Common myeloid progenitor, CD34-positive (primary cell): ENCODE data around the gene CNOT11.

Source experiments
- CTCF ChIA-PET: fragments of 350-600 bp; sonication (Branson Sonifier 250); formaldehyde crosslinking; loops from one replicate; lab custom pipeline; 2021; ENCODE audit warnings: antibody characterized with exemption; lab: Charles Lee
- POLR2A ChIA-PET: fragments of 350-600 bp; sonication (Branson Sonifier 250); formaldehyde crosslinking; loops from one replicate; lab custom pipeline; 2021; ENCODE audit warnings: antibody characterized with exemption; lab: Charles Lee
- DNase-seq, 3 donors: peaks; one replicate each; pipeline versions ENCODE4 v3.0.0 to v3.0.0-alpha.2; 2013
- H3K27ac ChIP-seq, 2 experiments: 1 replicate in 1 of 2; 2 replicates in 1 of 2; pipeline ENCODE4 v1.7.0; 2013; ENCODE audit warnings: inconsistent platforms in 2 of 2, low read length in 2 of 2, mild to moderate bottlenecking in 2 of 2, low read depth in 1 of 2, moderate library complexity in 1 of 2; ENCODE audit not compliant: severe bottlenecking in 2 of 2, insufficient read depth in 1 of 2, poor library complexity in 1 of 2
- H3K27me3 ChIP-seq, 5 experiments: replicated peaks in 2 of 5; 1 replicate in 3 of 5; 2 replicates in 2 of 5; pipeline versions ENCODE4 v1.6.1 to v1.7.0; 2013; ENCODE audit warnings: low read length in 4 of 5, mild to moderate bottlenecking in 2 of 5, moderate library complexity in 2 of 5, inconsistent platforms in 1 of 5; ENCODE audit not compliant: insufficient read depth in 5 of 5, control insufficient read depth in 4 of 5
- H3K36me3 ChIP-seq, 4 experiments: 1 replicate in 2 of 4; 2 replicates in 2 of 4; pipeline versions ENCODE4 v1.6.1 to v1.7.0; 2013; ENCODE audit warnings: low read length in 3 of 4, control low read depth in 1 of 4, mild to moderate bottlenecking in 1 of 4; ENCODE audit not compliant: control insufficient read depth in 4 of 4, insufficient read depth in 4 of 4
- H3K4me1 ChIP-seq, 4 experiments: 1 replicate in 3 of 4; 2 replicates in 1 of 4; pipeline versions ENCODE4 v1.6.1 to v1.7.1; 2013; ENCODE audit warnings: low read length in 3 of 4, mild to moderate bottlenecking in 3 of 4, control low read depth in 1 of 4, inconsistent platforms in 1 of 4, moderate library complexity in 1 of 4; ENCODE audit not compliant: control insufficient read depth in 4 of 4, insufficient read depth in 4 of 4; ENCODE audit errors: control extremely low read depth in 1 of 4
- H3K4me3 ChIP-seq, 7 experiments: 1 replicate in 4 of 7; 2 replicates in 3 of 7; pipeline versions ENCODE4 v1.5.1 to v1.7.0; 2013; ENCODE audit warnings: mild to moderate bottlenecking in 7 of 7, low read length in 6 of 7, moderate library complexity in 6 of 7, inconsistent platforms in 2 of 7, low read depth in 2 of 7, control low read depth in 1 of 7; ENCODE audit not compliant: insufficient read depth in 4 of 7, control insufficient read depth in 1 of 7; ENCODE audit errors: extremely low read depth in 1 of 7
- H3K9me3 ChIP-seq, 5 experiments: 1 replicate in 4 of 5; 2 replicates in 1 of 5; pipeline versions ENCODE4 v1.6.1 to v1.7.1; 2013; ENCODE audit warnings: low read length in 4 of 5, mild to moderate bottlenecking in 2 of 5, inconsistent platforms in 1 of 5, low read depth in 1 of 5, moderate library complexity in 1 of 5; ENCODE audit not compliant: control insufficient read depth in 4 of 5, insufficient read depth in 2 of 5; ENCODE audit errors: control extremely low read depth in 1 of 5
- WGBS: methylation state at CpG from one replicate; pipeline ENCODE4 v1.1.5; 2013; ENCODE audit not compliant: insufficient coverage; 5-methylcytosine and 5-hydroxymethylcytosine counted together

Gene CNOT11

GRCh38 chr2:101305492-101306078 lies 52.9 kb downstream of the CNOT11 start:
- peak overlapping the region in 5 of 7 experiments; percentile 73 to 91 (median 82) for H3K4me3 ChIP-seq
- no peaks in the 10 kb centered on the region for H3K27me3 ChIP-seq
- POLR2A ChIA-PET: no interaction called here
- no peak for DNase-seq
- WGBS: 100% methylated on average over 3 of the region's 7 CpGs
- CTCF ChIA-PET: no interaction called here
- H3K4me1 ChIP-seq: peaks cover 22 to 53% (median 50%) of the 10 kb centered on the region in 4 experiments
- no peaks in the 10 kb centered on the region for H3K9me3 ChIP-seq
- peaks cover 0 to 20% (median 7%) of the 10 kb centered on the region in 4 experiments for H3K36me3 ChIP-seq
- peak overlapping the region; percentile 19 to 86 for H3K27ac ChIP-seq

DNA sequence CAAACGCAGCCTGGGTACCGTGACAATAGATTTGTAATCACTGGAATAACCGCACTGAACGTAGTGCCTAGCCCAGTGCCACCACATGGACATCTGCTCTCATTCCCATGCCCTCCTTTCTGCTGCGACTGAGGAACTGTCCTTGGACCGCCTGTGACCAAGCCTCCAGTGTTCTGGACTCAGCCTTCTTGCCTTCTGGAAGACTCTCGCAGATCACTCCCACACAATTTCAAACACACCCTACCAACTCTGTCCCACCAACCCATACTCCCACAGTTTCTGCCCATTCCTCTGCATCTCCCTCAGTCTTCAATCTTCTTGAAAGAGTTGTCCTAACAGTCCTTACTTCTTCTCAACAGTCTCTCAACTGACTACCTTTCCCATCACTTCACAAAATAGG lies 53.7 kb downstream of the CNOT11 start:
- Histone ChIP-seq H3K4me1 (peaks cover 26 to 61% (median 54%) of the 10 kb centered on the region in 4 experiments), H3K36me3 (peaks cover 0 to 16% (median 7%) of the 10 kb centered on the region in 4 experiments), H3K27ac (peak overlapping the region; percentile 67 to 86), H3K9me3 (no peaks in the 10 kb centered on the region), H3K27me3 (no peaks in the 10 kb centered on the region), H3K4me3 (peak overlapping the region in 6 of 7 experiments; percentile 73 to 91 (median 84))
- 64% methylated on average over 4 of the region's 7 CpGs for WGBS
- POLR2A ChIA-PET: no interaction called here
- DNase-seq: no peak
- CTCF ChIA-PET: no interaction called here

DNA sequence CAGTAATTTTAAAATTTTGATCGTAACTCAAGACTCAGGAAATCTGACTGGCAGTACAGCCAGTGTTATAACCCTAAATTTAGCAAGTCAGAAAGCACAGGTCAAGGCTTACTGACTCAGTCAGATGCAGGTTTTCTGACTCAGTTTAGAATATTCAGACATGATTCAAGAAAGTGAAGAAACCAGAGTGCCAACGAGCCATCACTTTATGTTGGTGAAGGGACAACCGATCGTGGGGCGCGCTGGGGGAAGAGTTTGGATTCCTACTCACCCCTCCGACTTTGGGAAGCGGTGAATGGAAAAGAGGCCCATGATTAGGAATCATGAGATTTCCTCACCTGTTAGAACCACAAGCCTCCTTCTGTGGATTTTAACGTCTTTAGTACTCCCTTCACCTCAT lies 54.8 kb downstream of the CNOT11 start:
- peaks cover 0 to 15% (median 3%) of the 10 kb centered on the region in 4 experiments for H3K36me3 ChIP-seq
- ChIA-PET POLR2A (no interaction called here), CTCF (interaction anchor here (1.6 kb wide), 1 partner anchor 21 kb away, joined by 11 read pairs; no protein-coding TSS in a partner anchor)
- H3K27ac ChIP-seq: peak overlapping the region; percentile 67 to 86
- DNase-seq: no peak
- H3K4me3 ChIP-seq: peak overlapping the region; percentile 58 to 91 (median 82)
- H3K27me3 ChIP-seq: no peaks in the 10 kb centered on the region
- H3K4me1 ChIP-seq: peaks cover 27 to 71% (median 56%) of the 10 kb centered on the region in 4 experiments
- 47% methylated on average over 9 of the region's 9 CpGs for WGBS
- H3K9me3 ChIP-seq: no peaks in the 10 kb centered on the region

DNA sequence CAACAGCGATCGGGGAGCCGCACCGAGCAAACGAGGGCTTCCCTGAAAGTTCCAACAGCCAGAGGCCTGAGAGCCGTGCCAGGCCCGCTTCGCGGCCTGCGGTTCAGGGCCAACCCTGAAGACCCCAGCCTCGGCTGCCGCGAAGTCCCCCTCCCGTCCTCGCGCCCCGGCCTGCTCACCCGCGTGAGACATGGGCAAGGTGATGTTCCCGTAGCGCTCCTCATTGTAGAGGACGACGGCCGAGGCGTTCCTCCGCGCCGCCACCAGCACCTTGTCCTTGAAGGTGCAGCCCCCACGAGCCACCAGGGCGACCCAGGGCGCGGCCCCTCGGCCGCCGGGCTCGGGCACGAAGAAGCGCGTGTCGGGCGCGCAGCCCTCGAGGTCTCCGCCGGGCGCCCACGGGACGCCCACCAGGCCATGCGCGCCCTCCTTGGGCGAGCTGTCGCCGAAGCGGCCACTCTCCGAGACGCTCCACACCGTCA lies 55.3 kb downstream of the CNOT11 start:
- H3K4me1 ChIP-seq: peaks cover 27 to 71% (median 56%) of the 10 kb centered on the region in 4 experiments
- peaks cover 0 to 13% (median under 1%) of the 10 kb centered on the region in 4 experiments for H3K36me3 ChIP-seq
- H3K4me3 ChIP-seq: peak overlapping the region; percentile 58 to 91 (median 82)
- WGBS: 0% methylated on average over 57 of the region's 57 CpGs
- no peaks in the 10 kb centered on the region for H3K27me3 ChIP-seq
- DNase-seq: peak in 2 of 3 donors; percentile 41 to 61
- CTCF ChIA-PET: interaction anchor here (0.8 to 1.6 kb wide), 3 partner anchors 8 to 46 kb away, joined by 3 to 11 read pairs (median 4); no protein-coding TSS in a partner anchor
- no peaks in the 10 kb centered on the region for H3K9me3 ChIP-seq
- POLR2A ChIA-PET: interaction anchor here (1.0 to 1.5 kb wide), 4 partner anchors 21 to 56 kb away, joined by 4 to 14 read pairs (median 5); no protein-coding TSS in a partner anchor
- H3K27ac ChIP-seq: peak overlapping the region; percentile 67 to 86

- POLR2A ChIA-PET: interaction anchor here (1.0 to 1.5 kb wide), 4 partner anchors 20 to 57 kb away, joined by 4 to 14 read pairs (median 5); no protein-coding TSS in a partner anchor
- CTCF ChIA-PET: interaction anchor here (0.7 to 1.6 kb wide), 4 partner anchors 9 to 932 kb away, joined by 3 to 11 read pairs (median 4); no protein-coding TSS in a partner anchor
- peak; percentile 95 to 99 (median 99) for DNase-seq
- Histone ChIP-seq H3K27me3 (no peaks in the 10 kb centered on the region), H3K9me3 (no peaks in the 10 kb centered on the region), H3K36me3 (peaks cover 0 to 13% (median 0%) of the 10 kb centered on the region in 4 experiments), H3K4me3 (peak within 1 kb of the TSS; percentile 58 to 91 (median 82)), H3K4me1 (peaks cover 27 to 71% (median 56%) of the 10 kb centered on the region in 4 experiments), H3K27ac (peak within 1 kb of the TSS; percentile 67 to 86)
- under 1% methylated on average over 64 of the region's 76 CpGs for WGBS
Observed at GRCh38 chr2:101308432-101309210, 55.9 kb downstream of the CNOT11 start, which contains the start of gene RNF149. Gene RNF149 (minus strand): TSS chr2:101308701. CDS start chr2:101308588, 113 bp downstream.

GRCh38 chr2:101310090-101310833 lies 57.6 kb downstream of the CNOT11 start:
- 83% methylated on average over 9 of the region's 10 CpGs for WGBS
- DNase-seq: no peak
- no peak overlapping the region for H3K27ac ChIP-seq
- ChIA-PET CTCF (interaction anchor here (0.7 to 1.4 kb wide), 4 partner anchors 25 to 811 kb away, joined by 3 to 4 read pairs (median 3); partner anchors contain the start of gene CREG2), POLR2A (no interaction called here)
- peak overlapping the region in 1 of 7 experiments; percentile 11 for H3K4me3 ChIP-seq
- peaks cover 0 to 9% (median 0%) of the 10 kb centered on the region in 4 experiments for H3K36me3 ChIP-seq
- no peaks in the 10 kb centered on the region for H3K9me3 ChIP-seq
- peaks cover 26 to 66% (median 49%) of the 10 kb centered on the region in 4 experiments for H3K4me1 ChIP-seq
- H3K27me3 ChIP-seq: no peaks in the 10 kb centered on the region
